NCI-H510A (cell line): ENCODE results near the gene TMEM18.

ENCODE experiments used
- DNase-seq: peaks from one replicate; lab custom pipeline; 2025; lab: John Stamatoyannopoulos, UW

The TMEM18 gene

GRCh38 chr2:633371-633770 lies 43.8 kb downstream of the TMEM18 start:
- no peak for DNase-seq

- DNase-seq: no peak
Measured at GRCh38 chr2:632471-632870, 44.7 kb downstream of the TMEM18 start.

GRCh38 chr2:631741-632140 lies 45.5 kb downstream of the TMEM18 start:
- DNase-seq: no peak

- DNase-seq: no peak
Measured at GRCh38 chr2:630451-631320, 46.5 kb downstream of the TMEM18 start.

GRCh38 chr2:629961-630360 lies 47.2 kb downstream of the TMEM18 start:
- DNase-seq: no peak

GRCh38 chr2:628651-629050 lies 48.6 kb downstream of the TMEM18 start:
- no peak for DNase-seq

- DNase-seq: no peak
Measured at GRCh38 chr2:627926-628560, 49.2 kb downstream of the TMEM18 start.

GRCh38 chr2:627340-627709 lies 49.9 kb downstream of the TMEM18 start:
- DNase-seq: no peak

- no peak for DNase-seq
Measured at GRCh38 chr2:626491-627339, 50.5 kb downstream of the TMEM18 start.

- no peak for DNase-seq
Measured at GRCh38 chr2:625415-626333, 51.5 kb downstream of the TMEM18 start.

- no peak for DNase-seq
Measured at GRCh38 chr2:624551-625347, 52.5 kb downstream of the TMEM18 start.

- DNase-seq: no peak
Measured at GRCh38 chr2:624096-624495, 53.1 kb downstream of the TMEM18 start.

GRCh38 chr2:623130-623922 lies 53.9 kb downstream of the TMEM18 start:
- DNase-seq: no peak

- DNase-seq: no peak
Measured at GRCh38 chr2:622357-622756, 54.8 kb downstream of the TMEM18 start.

- no peak for DNase-seq
Measured at GRCh38 chr2:621303-622099, 55.7 kb downstream of the TMEM18 start.

- DNase-seq: no peak
Measured at GRCh38 chr2:620471-621302, 56.5 kb downstream of the TMEM18 start.

- no peak for DNase-seq
Measured at GRCh38 chr2:620004-620403, 57.2 kb downstream of the TMEM18 start.

- DNase-seq: no peak
Measured at GRCh38 chr2:618422-618990, 58.7 kb downstream of the TMEM18 start.
